T-helper 2 cell (primary cell): ENCODE measurements around the gene SORCS2.

Source experiments
- DNase-seq, 5 experiments: peaks; one replicate each; pipeline versions ENCODE4 v3.0.0 to v3.0.0-alpha.2; 2012 to 2022

The SORCS2 gene

DNA sequence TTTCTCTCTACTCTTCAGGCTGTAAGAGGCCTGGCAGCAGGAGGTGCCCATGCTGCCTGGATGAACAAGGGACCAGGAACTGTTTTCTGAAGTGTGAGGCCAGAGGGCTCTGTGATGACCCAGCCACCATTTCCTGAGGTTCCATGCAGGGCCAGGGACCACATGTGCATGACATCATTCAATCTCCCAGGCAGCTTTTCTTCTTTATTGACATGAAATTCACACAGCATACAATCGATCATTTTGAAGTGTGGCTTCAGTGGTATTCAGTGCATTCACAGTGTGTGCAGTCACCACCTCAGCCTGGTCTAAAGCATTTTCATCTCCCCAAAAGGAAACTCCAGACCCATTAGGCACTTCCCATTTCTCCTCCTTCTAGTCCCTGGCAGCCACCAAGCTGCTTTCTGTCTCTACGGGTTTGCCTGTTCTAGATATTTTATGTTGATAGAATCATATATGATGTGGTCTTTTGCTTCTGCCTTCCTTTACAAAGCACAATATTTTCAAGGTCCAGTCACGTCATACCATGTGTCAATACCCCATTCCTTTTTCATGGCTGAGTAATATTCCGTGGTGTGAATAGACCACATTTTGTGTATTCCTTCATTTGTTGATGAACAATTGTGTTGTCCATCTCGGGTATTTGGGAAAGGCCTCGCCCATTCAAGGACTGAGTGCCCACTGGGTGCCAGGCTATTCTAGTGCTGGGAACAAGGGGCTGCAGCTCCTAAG is 149.3 kb downstream of the SORCS2 start:
- no peak for DNase-seq

GRCh38 chr4:7342223-7343080 is 150.1 kb downstream of the SORCS2 start:
- no peak for DNase-seq

GRCh38 chr4:7343081-7343655 is 150.8 kb downstream of the SORCS2 start:
- DNase-seq = no peak

DNA sequence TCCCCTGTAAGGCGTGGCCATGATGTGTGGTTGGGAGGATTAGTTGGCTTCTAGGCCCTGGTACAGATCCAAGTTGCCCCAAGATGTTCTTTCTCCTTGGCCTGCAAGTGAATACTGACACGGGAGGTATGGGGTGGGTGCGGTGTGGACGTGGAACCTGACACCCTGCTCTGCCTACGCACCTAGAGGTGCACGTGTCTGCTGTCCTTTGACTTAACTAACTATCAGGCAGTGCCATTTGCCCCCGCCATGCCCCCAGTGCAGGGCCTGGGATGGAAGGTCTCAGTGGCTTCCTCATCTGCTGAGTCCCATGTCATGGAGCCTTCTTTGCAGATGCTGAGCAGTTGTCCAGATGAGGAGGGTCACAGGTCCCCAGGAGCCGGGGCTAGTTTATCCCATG is 151.6 kb downstream of the SORCS2 start:
- DNase-seq = no peak

- no peak for DNase-seq
Observed at GRCh38 chr4:7344636-7345155, 152.4 kb downstream of the SORCS2 start.

- DNase-seq = no peak
Observed at GRCh38 chr4:7347981-7348380, 155.6 kb downstream of the SORCS2 start.

DNA sequence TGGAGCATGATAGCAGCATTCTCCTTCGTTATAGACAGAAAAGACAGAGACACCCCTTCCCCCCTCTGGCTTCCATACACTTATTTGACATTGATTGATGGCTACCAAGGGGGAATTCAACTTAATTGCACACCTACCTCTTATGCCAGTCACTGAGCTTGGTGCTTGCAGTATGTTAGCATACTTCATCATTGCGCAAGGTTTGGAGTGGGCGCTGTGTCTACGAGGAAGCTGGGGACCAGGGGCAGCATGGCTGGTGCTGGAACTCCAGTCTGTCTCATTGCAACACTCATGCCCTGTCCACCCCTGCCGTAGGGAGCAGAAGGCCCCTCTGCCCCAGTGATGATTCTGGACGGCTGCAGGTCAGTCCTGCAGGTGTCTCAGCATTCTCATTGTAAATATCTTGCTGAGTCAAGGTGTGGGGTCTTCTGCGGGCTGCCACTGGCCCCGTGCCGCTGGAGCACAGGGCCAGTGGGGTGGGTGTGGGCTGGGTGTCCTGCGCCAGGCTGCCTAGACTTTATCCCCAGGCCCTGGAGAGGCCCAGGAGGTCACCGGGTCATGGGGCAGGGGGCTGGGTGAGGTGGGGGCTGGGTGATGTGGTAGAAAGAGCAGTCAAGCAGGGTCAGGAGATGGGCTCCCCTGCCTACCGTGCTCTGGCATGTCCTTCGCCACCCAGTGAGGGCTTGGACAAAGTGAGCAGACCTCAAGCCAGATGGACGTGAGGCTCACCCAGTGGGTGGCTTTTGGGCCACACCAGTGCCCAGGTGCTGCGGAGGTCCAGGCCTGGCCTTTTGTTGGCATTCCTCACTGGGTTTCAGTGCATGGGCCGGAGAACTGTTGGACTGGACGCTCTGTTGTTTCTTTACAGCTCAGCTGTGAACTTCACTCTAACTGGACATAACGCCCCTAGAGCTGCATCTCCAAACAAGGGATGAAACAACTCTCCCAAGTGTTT is 156.9 kb downstream of the SORCS2 start:
- DNase-seq = no peak

- DNase-seq = no peak
Observed at GRCh38 chr4:7350396-7350795, 158.1 kb downstream of the SORCS2 start.

DNA sequence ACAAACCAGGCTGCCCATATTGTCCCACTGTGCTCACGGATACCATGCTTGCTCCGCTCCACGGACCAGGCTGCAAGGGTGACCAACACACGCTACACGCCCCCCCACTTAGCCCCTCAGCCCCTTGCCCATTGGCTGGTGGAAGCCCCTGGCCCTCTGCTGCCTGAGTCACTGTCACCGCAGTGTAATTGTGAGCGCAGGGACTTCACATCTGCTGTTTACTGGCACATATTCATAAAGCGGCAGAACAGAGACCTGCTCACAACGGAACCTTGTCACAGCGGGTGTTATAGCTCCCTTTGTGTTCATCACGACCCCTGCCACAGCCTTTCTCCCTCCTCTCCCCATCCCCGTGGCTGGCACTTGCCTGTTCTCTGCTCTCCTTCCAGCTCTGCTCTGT is 158.7 kb downstream of the SORCS2 start:
- DNase-seq = no peak

DNA sequence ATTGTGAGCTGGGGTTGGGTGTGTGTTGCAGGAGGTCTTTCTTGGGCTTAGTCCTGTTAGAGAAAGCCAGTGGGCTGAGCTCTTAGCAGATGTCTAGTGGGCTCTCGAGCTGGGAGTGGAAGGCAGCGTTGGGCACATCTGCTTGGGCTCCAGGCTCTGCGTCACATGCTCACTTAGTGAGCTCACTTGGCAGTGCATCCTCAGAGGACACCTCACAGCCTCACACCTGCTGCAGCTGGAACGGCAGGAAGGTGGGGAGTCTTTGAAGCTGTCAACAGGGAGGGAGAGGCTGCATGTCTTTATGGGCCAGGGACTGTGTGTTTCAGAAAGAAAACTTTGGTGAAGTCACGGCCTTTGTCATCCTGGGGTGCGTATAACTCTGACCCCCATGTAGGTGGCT is 160.1 kb downstream of the SORCS2 start:
- DNase-seq = no peak

DNA sequence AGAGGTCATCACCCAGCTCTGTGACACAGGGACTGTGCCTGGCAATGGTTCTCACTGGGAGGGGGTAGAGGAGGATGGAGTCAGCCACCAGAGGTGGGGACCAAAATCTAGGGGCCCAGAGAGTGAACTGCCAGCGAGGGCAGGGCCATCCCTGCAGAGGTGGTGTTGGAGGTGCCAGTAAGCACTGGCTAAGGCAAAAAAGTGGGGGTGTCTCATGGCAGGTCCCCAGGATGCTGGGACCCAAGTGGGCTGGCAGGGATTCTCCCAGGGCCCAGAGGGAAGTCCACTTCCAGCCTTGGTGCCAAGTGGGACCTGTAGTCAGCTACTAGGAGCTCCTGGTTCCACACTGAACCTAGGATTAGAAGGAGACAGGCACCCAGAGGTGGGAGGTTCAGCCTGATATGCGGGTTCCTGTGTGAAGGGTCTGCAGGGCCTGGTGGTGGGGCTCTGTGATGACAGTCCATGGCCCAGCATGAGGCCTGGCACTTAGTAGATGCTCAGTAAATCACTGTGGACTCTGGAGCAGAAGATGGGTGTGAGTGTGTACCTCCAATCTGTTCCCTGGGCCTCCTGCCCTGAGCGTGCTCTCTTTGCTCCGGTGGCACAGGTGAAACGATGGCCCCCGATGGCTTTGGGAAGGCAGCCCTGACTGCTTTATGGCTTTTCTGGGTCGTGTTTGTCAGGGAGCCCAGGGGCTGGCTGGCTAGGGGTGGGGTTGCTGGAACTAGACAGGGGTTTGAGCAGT is 160.9 kb downstream of the SORCS2 start:
- DNase-seq = no peak

DNA sequence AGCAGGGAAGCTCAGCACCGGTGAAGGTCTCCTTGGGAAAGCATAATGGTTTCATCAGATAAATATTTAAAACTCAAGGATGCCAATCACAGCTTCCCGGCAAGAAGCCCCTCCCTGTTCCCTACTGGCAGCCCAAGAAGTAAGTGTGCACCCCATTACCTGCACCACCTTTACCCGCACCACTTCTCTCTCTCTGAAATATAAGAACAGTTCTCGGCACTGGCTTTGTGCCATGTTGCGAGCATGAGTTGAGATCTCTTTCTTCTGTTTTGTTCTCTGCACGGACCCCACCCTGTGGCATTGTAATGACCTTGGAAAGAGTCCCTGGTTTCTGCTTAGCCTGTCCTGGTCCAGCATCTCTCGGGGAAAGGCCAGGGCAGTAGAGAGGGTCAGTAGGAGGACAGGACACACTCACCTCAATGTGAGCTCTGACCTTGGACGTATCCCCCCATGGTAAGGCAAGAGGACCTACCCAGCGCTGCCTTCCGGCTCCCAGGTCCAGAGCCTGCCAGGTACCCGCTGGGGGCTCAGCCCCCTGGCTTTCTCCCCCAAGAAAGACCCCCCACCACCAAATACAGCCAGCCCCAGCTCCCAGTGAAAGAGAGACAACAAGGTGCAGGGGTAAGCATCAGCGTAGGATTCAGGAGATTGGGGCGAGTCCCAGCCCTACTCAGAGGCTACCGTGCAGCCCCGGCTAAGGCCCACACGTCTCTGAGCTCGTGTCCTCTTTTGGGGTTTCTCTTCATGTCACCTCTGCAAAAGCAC is 161.7 kb downstream of the SORCS2 start:
- no peak for DNase-seq

- no peak for DNase-seq
Observed at GRCh38 chr4:7354927-7355326, 162.6 kb downstream of the SORCS2 start.

GRCh38 chr4:7355795-7356194 is 163.5 kb downstream of the SORCS2 start:
- no peak for DNase-seq

GRCh38 chr4:7356667-7357310 is 164.5 kb downstream of the SORCS2 start:
- no peak for DNase-seq

DNA sequence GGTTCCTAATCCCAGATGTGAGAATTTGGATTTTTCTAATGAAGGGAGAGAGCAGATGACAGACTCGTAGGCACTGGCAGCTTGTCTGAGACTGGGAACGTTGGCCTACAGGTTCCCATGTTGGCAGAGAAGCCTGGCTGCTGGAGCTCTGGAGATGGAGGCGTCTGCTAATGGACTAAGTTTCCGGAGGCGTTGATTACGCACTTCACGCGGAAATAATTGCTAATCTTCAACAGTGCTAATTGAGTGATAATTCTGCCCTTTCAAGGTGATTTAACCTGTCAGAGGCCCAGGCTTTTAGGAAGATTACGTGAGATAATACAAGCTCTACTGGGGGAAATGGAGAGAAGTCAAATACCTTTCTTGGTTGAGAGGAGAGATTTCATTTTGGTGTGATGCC is 165.0 kb downstream of the SORCS2 start:
- DNase-seq = no peak

DNA sequence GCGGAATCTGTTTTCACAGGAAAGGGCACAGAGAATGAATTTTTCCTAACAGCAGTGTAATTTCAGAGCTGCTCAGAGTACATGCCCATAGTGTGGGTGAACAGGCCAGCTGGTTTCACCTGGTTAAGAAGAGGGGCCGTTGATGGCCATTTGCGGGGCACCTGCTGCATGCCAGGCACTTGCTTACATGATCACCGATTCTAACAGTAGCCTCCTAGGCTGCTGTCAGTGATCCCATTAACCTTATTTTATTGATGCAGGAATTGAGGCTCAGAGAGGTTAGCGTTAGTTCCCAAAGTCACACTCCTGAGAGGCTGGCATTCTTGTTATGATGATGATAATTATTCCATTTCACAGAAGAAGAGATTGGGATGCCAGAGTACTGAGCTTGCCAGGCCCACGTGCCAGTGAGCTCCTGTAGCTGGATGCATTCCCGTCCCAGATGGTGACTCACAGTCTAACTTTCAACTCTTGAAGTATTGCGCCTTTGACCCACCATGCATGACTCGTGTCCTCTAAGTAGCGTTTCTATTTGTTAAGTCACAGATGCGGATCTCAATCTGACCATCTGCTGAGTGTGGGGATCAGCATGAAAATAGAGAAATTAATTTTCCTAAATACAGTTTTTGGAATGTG is 165.9 kb downstream of the SORCS2 start:
- no peak for DNase-seq

- no peak for DNase-seq
Observed at GRCh38 chr4:7359400-7360062, 167.2 kb downstream of the SORCS2 start.

GRCh38 chr4:7360806-7361205 is 168.5 kb downstream of the SORCS2 start:
- no peak for DNase-seq
